SK-N-MC (cell line): ENCODE results near the gene JMJD6.

ENCODE experiments used
- EZH2 ChIP-seq: fragments of 200-600 bp; sonication (generic); IDR thresholded peaks from one replicate; pipeline ENCODE4 v1.6.1; 2017; ENCODE audit warnings: antibody characterized with exemption
- FOXP2 ChIP-seq: optimal IDR thresholded peaks from 2 replicates; pipeline ENCODE3; 2011; ENCODE audit warnings: mild to moderate bottlenecking, moderate library complexity; ENCODE audit not compliant: insufficient read depth; ENCODE audit errors: extremely low read length, control extremely low read depth
- POLR2AphosphoS5 ChIP-seq: IDR thresholded peaks from 2 replicates; pipeline ENCODE4 v1.6.1; 2012; ENCODE audit warnings: mild to moderate bottlenecking, low read depth, low read length, borderline replicate concordance

GRCh38 chr17:76674600-76674999 is 51.8 kb downstream of the JMJD6 start:
- TF ChIP-seq POLR2AphosphoS5: no peak
- TF ChIP-seq EZH2: no peak
- TF ChIP-seq FOXP2: no peak
